Vagina (tissue), 2 donors: Measurements from ENCODE around the gene FGF14.

Experiments used
- CTCF ChIP-seq, 3 experiments: fragments of 450-650 bp in 2 of 3; fragments of 200-600 bp in 1 of 3; sonication (generic) in 1 of 3; IDR thresholded peaks; one replicate each; pipeline ENCODE4 v1.5.1; 2017 to 2019; ENCODE audit warnings: antibody characterized with exemption in 3 of 3, mild to moderate bottlenecking in 2 of 3, moderate library complexity in 2 of 3
- POLR2A ChIP-seq, 2 donors: fragments of 450-650 bp; IDR thresholded peaks; one replicate each; pipeline ENCODE4 v1.6.1; 2017; ENCODE audit warnings: antibody characterized with exemption in 2 of 2, mild to moderate bottlenecking in 2 of 2, moderate library complexity in 2 of 2

DNA sequence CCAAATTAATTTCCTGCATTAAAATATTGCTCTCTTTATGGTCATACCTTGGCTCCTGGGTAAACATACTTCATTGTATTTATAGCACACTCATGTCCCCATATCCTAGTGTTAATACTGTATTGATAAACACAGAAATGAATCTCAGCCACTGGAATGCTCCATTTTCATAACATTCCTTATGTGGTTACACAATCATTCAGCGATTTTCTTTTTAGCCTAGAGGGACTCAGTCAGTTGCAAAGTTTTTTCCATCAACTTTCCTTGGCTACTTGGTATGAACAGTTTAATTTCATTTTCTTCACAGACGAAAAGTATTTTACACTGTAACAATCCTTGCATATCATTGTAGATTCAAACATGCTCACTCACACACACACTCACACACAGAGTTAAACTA is 471.5 kb downstream of the FGF14 start:
- TF ChIP-seq CTCF (IDR thresholded peaks at IDR 0.05) (no peak), POLR2A (IDR thresholded peaks at IDR 0.05) (no peak)
